DOHH2 (cell line): Measurements from ENCODE around the gene CEP85.
A peak's percentile ranks its signal among the peaks of the same experiment; 100 is the strongest.

Experiments
- H3F3A ChIP-seq: fragments of 200-600 bp; sonication (generic), shearing (Covaris generic); 2 replicates; pipeline ENCODE4 v1.6.0; 2016; ENCODE audit warnings: antibody characterized with exemption, mild to moderate bottlenecking; ENCODE audit not compliant: control insufficient read depth, insufficient read depth
- H3K27ac ChIP-seq: fragments of 200-600 bp; sonication (generic); 2 replicates; pipeline ENCODE4 v1.5.1; 2014; ENCODE audit warnings: low read depth, mild to moderate bottlenecking, low read length, moderate library complexity
- H3K27me3 ChIP-seq: fragments of 200-600 bp; sonication (generic); 2 replicates; pipeline ENCODE4 v1.6.1; 2014; ENCODE audit warnings: mild to moderate bottlenecking, low read length, mixed read lengths; ENCODE audit not compliant: control insufficient read depth
- H3K36me3 ChIP-seq: fragments of 200-600 bp; sonication (generic); 2 replicates; pipeline ENCODE4 v1.6.1; 2014; ENCODE audit warnings: mild to moderate bottlenecking, low read length, moderate library complexity, mixed read lengths; ENCODE audit not compliant: control insufficient read depth
- H3K4me1 ChIP-seq: fragments of 200-600 bp; sonication (generic); 2 replicates; pipeline ENCODE4 v1.6.1; 2014; ENCODE audit warnings: mild to moderate bottlenecking, low read length, mixed read lengths; ENCODE audit not compliant: control insufficient read depth
- H3K4me2 ChIP-seq: fragments of 200-600 bp; sonication (generic); 2 replicates; pipeline ENCODE4 v1.6.0; 2014; ENCODE audit warnings: mild to moderate bottlenecking, low read length, moderate library complexity
- H3K4me3 ChIP-seq: fragments of 200-600 bp; sonication (generic); 2 replicates; pipeline ENCODE4 v1.5.1; 2014; ENCODE audit warnings: mild to moderate bottlenecking, low read length, mixed read lengths
- H3K79me2 ChIP-seq: fragments of 200-600 bp; sonication (generic); 2 replicates; pipeline ENCODE4 v1.6.1; 2014; ENCODE audit warnings: mild to moderate bottlenecking, low read length, mixed read lengths; ENCODE audit not compliant: control insufficient read depth
- H3K9me2 ChIP-seq: fragments of 200-600 bp; sonication (generic); replicated peaks from 2 replicates; pipeline ENCODE4 v1.6.1; 2014; ENCODE audit warnings: mild to moderate bottlenecking, low read length, mixed read lengths; ENCODE audit not compliant: control insufficient read depth
- H3K9me3 ChIP-seq: fragments of 200-600 bp; sonication (generic); 2 replicates; pipeline ENCODE4 v1.6.1; 2014; ENCODE audit warnings: antibody characterized with exemption, low read length, mixed read lengths; ENCODE audit not compliant: control insufficient read depth, insufficient read depth
- H4K20me1 ChIP-seq: fragments of 200-600 bp; sonication (generic); 2 replicates; pipeline ENCODE4 v1.6.0; 2014; ENCODE audit warnings: low read depth, mild to moderate bottlenecking, antibody characterized with exemption, low read length, moderate library complexity; ENCODE audit not compliant: control insufficient read depth, insufficient read depth
- CTCF ChIP-seq: fragments of 200-600 bp; sonication (generic); IDR thresholded peaks from one replicate; pipeline ENCODE4 v1.5.1; 2014; ENCODE audit warnings: antibody characterized with exemption, mild to moderate bottlenecking, low read depth, low read length; ENCODE audit not compliant: poor library complexity, severe bottlenecking
- EZH2phosphoT487 ChIP-seq: fragments of 200-600 bp; sonication (generic); IDR thresholded peaks from 2 replicates; pipeline ENCODE4 v1.6.1; 2017; ENCODE audit warnings: borderline replicate concordance, mild to moderate bottlenecking, antibody characterized with exemption, low read length, moderate library complexity, mixed read lengths

The CEP85 gene

GRCh38 chr1:26277719-26278118, 43.7 kb downstream of the CEP85 start:
- H3K27me3 ChIP-seq: no peaks in the 10 kb centered on the region
- no peak overlapping the region for H3K4me2 ChIP-seq
- H3K9me3 ChIP-seq: no peaks in the 10 kb centered on the region
- H4K20me1 ChIP-seq: peaks cover 2% of the 10 kb centered on the region; the same call in 1 of the 2 replicates
- peaks cover 8% of the 10 kb centered on the region; the same call in 1 of the 2 replicates for H3K79me2 ChIP-seq
- H3K36me3 ChIP-seq: peaks cover 65% of the 10 kb centered on the region
- no peak overlapping the region for H3K4me3 ChIP-seq
- H3K27ac ChIP-seq: no peak overlapping the region
- TF ChIP-seq EZH2phosphoT487 (no peak), CTCF (no peak)
- no peaks in the 10 kb centered on the region for H3K9me2 ChIP-seq
- H3F3A ChIP-seq: peaks cover 18% of the 10 kb centered on the region
- peaks cover 37% of the 10 kb centered on the region for H3K4me1 ChIP-seq

GRCh38 chr1:26278303-26278702, 44.3 kb downstream of the CEP85 start:
- peaks cover 8% of the 10 kb centered on the region; the same call in 1 of the 2 replicates for H3K79me2 ChIP-seq
- peaks cover 59% of the 10 kb centered on the region for H3K36me3 ChIP-seq
- no peaks in the 10 kb centered on the region for H3K9me3 ChIP-seq
- H3K4me2 ChIP-seq: peak overlapping the region; percentile 99; the same call in 1 of the 2 replicates
- TF ChIP-seq EZH2phosphoT487 (no peak), CTCF (no peak)
- peaks cover 37% of the 10 kb centered on the region for H3K4me1 ChIP-seq
- H4K20me1 ChIP-seq: peaks cover 2% of the 10 kb centered on the region; the same call in 1 of the 2 replicates
- H3K4me3 ChIP-seq: no peak overlapping the region; the same call in 1 of the 2 replicates
- no peaks in the 10 kb centered on the region for H3K9me2 ChIP-seq
- no peak overlapping the region for H3K27ac ChIP-seq
- H3K27me3 ChIP-seq: no peaks in the 10 kb centered on the region
- peaks cover 14% of the 10 kb centered on the region for H3F3A ChIP-seq

- no peaks in the 10 kb centered on the region for H3K27me3 ChIP-seq
- H3K36me3 ChIP-seq: peaks cover 58% of the 10 kb centered on the region
- H4K20me1 ChIP-seq: peaks cover 2% of the 10 kb centered on the region; the same call in 1 of the 2 replicates
- peak overlapping the region; percentile 92 for H3K4me3 ChIP-seq
- H3K4me2 ChIP-seq: peak overlapping the region; percentile 99
- TF ChIP-seq EZH2phosphoT487 (no peak), CTCF (no peak)
- peak overlapping the region; percentile 41 for H3K27ac ChIP-seq
- H3F3A ChIP-seq: peaks cover 13% of the 10 kb centered on the region
- no peaks in the 10 kb centered on the region for H3K9me3 ChIP-seq
- H3K9me2 ChIP-seq: no peaks in the 10 kb centered on the region
- peaks cover 37% of the 10 kb centered on the region for H3K4me1 ChIP-seq
- peaks cover 8% of the 10 kb centered on the region; the same call in 1 of the 2 replicates for H3K79me2 ChIP-seq
Observed at GRCh38 chr1:26278724-26279455, 44.9 kb downstream of the CEP85 start.
